ENCODE measurements around the gene DYRK1A.

DYRK1A gene

DNA sequence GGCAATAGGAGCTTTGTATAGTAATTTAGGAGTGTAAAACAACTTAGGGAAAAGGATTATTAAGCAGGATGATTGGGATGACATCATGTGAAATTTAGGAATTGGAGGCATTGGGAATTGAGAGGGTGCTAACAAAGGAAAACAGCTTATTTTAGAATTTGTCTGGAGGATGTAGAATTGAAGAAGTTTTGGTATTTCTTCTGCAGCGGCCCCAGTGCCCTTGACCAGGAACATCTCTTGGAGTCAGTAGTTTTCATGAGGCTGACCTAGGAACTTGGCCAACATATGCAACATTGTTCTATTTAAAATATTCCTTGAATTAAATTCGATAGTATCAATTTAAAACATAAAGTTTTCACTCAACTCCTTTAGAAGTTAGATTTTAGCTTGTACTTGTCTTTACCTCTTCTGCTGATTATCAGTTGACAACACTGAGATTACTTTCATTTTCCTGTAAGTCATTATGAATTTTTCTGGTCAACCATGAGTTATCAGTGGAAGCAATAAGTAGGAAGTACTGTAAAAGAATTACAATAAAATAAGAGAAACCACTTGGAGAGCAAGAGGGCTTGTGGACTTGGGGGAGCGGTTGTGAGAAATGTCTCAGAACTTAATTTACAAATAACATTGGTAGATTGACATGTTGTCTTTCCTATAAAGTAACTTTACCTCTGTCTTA lies 52.8 kb downstream of the DYRK1A start:
- DNase-seq (ENCODE audit: low read depth in 2 of 2): no peak

DNA sequence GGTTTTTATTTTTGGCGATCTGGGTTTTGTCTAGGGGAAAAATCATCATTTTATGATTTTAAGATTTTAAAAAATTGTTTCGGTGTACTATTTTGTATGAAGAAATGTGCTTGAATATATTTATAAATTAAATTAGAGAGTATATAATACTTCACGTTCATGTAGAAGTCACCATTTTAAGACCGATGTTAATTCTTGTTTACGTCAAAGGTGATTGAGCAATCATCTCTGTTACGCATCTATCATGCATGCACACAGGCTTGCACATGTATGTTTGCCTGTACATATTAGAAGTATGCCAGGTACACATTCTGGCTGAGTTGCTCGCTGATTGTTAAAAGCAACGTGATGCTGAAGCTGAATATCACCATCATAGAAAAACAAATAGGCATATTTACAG lies 54.7 kb downstream of the DYRK1A start:
- DNase-seq (ENCODE audit: low read depth in 2 of 2): no peak

DNA sequence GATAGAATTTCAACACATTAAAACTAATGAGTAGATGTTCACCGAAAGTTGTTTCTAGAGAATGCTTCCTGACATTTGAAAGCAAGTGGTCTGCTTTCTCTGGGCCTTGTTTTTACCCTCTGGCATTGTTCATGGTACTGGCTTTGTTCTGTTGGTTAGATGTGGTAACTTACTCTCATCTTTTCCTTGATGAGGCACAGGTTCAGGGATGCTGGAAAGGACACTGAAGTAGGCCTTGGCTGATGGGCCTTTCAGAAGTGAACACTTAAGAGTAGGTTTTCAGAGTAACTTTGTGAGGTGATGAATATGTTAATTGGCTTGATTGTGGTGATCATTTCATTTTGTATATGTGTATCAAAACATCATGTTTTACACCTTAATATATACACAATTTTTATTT lies 55.8 kb downstream of the DYRK1A start:
- no peak for DNase-seq (ENCODE audit: low read depth in 2 of 2)

DNA sequence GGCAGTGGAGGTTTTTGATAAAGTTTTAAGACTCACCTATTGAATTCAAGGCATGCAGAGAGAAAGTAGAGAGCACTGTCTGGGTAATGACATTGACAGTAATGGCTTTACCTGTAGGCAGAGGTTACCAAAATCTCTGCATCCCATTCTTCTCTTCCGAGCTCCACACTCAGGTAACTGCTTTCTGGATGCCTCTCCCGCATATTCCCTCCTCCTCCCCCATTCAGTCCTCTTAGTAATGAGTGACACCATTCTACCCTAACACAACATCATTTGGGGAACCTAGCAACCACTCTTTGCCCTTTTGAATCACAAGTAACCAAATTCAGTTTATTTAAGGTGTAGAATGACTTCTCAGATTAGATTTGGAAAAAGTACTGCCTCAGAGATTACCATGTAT lies 56.5 kb downstream of the DYRK1A start:
- no peak for DNase-seq (ENCODE audit: low read depth in 2 of 2)

- DNase-seq (ENCODE audit: low read depth in 2 of 2): no peak
These were observed 57.8 kb downstream of the DYRK1A start for GRCh38 chr21:37424396-37424795.

DNA sequence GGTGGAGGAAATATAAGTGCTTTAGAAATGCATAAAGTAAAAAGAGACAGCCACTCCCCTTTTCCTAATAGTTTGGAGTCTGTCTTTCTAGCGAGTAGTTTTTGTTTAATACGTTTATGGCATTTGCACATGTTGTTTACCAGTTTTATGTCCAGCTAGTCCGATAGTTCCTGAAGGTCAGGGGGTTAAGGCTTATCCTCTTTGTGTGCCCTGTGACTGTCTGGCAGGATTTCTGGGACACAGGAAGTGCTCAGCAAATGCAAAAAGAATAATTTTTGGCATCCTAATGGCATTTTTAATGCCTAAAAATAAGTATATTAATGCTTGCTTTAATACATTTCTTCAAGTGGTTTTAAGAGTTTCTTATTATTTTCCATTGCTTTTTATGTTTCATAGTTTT lies 58.4 kb downstream of the DYRK1A start:
- DNase-seq (ENCODE audit: low read depth in 2 of 2): no peak

DNA sequence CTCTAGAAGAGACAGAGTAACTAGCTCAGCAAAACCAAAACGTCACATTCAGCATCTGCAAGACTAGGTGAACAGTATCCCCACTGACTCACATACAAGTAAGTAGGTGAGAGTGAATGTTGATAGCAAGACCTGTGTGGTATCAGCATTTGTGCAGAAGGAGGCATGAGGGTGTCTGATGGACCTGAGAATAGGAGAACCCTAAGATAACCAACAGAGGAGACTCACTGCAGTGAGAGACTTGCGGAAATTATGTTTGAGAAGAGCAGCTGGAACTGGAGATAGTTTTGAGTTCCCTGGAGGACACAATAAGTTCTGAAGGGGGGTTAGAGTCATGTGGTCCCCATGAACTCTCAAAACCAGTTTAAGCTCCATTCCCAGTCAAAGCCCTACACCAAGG lies 59.1 kb downstream of the DYRK1A start:
- DNase-seq (ENCODE audit: low read depth in 2 of 2): no peak

DNA sequence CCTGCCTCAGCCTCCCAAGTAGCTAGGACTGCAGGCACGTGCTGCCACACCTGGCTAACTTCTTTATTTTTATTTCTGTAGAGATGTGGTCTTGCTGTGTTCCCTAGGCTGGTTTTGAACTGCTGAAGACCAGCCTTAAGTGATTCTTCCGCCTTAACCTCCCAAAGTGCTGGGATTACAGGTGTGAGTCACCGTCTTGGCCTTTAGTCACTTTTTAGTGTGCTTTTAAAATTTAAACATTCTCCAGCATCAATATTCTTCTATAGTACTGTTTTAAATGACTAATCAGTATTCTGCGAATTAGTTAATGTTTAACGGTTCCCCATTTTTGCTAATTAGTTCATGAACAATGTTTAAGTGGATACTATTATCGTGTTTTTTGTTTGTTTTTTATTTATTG lies 60.6 kb downstream of the DYRK1A start:
- DNase-seq (ENCODE audit: low read depth in 2 of 2): no peak

GRCh38 chr21:37429356-37429755 lies 62.8 kb downstream of the DYRK1A start:
- no peak for DNase-seq (ENCODE audit: low read depth in 2 of 2)

- no peak for DNase-seq (ENCODE audit: low read depth in 2 of 2)
These were observed 63.7 kb downstream of the DYRK1A start for GRCh38 chr21:37430184-37430821.

DNA sequence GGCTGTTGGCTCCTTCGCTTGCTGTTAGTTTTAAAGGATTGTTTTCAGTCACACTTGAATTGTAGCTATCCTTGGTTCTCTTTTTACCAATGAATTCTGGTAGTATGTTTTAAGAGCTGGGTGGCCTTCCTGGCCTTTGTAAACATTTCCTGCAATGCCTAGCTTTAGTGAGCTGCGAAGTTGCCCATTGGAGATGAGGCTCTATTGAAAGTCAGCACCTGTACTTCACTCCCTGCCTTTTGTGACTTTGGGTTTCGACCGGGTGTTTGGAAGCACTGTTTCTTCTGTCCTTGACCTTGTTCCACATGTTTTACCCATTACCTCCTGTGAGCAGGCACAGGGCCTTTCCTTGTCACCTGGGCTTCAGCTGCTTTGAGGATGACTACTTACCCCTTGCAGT lies 64.7 kb downstream of the DYRK1A start:
- no peak for DNase-seq (ENCODE audit: low read depth in 2 of 2)

GRCh38 chr21:37432710-37433455 lies 66.3 kb downstream of the DYRK1A start:
- no peak for DNase-seq (ENCODE audit: low read depth in 2 of 2)

DNA sequence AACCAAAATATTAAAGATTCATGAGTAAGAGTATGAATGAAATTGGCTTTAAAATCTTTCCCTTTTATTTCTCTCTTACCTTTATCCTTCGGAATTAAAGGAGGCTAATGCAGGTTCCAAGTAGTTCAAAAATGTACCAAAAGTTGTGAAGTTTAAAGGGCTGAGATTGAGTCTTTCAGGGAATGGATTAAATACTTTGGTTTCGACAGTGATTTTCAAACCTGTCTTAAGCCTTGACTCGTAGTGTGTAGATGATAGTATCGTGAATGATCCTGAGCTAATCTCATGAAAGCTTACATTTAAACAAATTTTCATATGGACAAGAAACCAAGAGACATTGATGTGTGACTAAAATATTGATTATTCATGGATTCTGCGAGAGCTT lies 66.9 kb downstream of the DYRK1A start:
- no peak for DNase-seq (ENCODE audit: low read depth in 2 of 2)

DNA sequence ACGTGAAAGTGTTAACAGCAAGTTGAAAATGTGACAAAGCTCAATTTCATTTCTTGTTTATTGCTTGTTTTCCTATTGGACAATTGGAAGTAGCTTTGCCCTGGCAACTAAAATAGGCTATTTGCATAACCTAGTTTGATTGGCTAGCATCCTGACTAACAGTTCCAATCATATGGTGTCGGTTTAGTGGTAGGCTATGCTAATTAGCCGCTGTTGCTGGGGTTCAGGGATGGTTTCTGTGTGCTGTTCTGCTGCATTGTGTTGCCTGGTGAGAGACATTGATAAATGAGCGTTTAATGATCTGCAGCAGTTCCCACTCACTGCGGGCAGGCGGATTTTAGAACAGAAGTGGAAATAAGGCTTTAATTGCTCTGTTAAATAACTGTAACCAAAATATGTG lies 68.5 kb downstream of the DYRK1A start:
- DNase-seq (ENCODE audit: low read depth in 2 of 2): peak in 1 of 2 donors; percentile 16

DNA sequence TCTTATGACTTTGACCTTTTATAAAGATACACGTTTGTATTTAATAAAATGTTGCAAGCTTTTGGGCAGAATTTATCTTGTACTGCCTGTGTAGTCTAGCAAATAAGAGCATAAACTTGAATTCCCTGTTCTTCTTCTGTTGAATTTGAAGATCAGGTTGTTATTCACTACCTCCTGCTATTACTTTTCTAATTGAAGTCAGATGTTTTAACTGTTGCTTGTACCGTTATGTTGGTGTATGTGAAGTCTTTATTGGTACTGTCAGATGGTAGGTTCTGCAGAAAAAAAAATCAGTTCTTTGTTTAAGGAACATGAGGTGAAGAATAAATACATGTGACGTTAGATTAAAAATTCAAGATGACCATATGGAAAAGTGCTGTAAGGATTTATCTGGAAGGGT lies 69.1 kb downstream of the DYRK1A start:
- no peak for DNase-seq (ENCODE audit: low read depth in 2 of 2)

DNA sequence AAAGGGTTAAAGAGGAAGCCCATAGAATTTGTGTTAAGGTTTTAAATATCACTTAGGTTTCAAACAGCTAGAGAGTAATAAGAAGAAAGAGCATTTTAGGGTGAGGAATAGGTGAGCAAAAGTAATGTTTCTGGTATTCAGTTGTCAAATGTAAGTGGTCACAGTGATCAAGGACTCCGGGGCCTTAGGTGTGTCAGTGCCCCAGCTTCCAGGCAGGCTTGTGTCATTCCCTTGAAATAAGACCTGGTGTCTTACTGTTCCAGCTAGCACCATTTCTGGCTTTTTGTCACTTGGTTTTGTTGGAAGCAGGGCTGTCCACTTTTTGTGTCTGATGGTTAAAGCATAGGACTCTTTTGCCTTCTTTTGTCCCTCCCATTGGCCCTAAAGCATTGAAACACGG lies 69.6 kb downstream of the DYRK1A start:
- no peak for DNase-seq (ENCODE audit: low read depth in 2 of 2)

DNA sequence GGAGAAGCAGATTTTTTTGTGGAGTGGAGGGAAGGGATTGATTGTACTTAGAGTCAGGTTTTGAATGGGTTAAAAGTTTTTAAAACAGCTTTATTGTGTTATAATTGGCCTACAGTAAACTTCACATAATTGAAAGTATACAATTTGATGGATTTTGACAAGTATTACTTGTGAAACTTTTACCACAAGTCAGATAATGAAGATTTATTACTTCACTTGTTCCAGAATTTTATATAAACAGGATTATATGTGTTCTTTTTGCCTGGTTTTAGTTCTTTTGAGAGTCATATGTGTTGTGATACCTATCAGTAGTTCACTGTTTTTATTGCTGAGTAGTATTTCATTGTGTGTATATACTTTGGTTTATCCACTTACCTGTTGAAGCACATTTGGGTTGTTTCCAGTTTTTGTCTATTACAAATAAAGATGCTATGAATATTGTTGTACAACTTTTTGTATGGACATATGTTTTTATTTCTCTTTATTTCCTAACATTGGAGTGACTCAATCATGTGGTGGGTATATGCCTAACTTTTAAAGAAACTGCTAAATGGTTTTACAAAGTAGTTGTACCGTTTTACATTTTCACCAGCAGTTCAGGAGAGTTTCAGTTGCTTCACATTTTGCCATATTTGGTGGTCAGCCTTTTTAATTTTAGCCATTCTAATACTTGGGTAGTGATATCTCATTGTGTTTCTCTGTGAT lies 71.0 kb downstream of the DYRK1A start:
- no peak for DNase-seq (ENCODE audit: low read depth in 2 of 2)

DNA sequence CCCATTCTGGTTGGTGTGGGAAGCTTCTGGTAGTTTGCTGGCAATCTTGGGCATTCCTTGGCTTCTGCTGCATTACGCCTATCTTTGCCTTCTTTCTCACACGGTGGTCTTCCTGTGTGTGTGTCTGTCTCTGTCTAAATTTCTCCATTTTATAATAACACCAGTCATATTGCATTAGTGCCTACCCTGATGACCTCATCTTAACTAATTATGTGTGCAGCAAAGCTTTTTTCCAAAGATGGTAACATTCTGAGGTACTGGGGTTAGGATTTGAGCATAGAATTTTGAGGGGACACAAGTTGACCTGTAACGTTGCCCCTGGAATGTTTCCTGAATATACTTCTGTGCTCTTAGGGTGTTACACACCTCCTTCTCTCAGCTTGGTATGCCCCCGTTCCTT lies 77.1 kb downstream of the DYRK1A start:
- no peak for DNase-seq (ENCODE audit: low read depth in 2 of 2)

DNA sequence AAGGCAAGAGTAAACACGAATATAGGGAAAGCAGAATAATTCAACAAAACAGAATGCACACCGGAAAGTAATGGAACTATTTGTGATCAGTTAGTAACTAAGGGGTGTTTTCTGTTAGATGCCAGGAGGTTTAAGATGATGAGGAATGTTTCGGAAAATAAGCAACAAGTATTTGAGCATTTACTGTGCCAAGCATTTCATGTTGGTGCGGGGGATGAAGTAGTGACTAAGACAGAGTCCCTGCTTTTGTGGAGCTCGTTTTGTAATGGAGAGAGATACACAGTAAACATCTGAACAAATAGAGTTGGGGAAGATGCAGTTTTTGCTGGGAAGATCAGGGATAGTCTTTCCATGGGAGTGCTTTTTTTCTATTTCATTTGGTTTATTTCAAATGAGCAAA lies 78.7 kb downstream of the DYRK1A start:
- no peak for DNase-seq (ENCODE audit: low read depth in 2 of 2)

DNA sequence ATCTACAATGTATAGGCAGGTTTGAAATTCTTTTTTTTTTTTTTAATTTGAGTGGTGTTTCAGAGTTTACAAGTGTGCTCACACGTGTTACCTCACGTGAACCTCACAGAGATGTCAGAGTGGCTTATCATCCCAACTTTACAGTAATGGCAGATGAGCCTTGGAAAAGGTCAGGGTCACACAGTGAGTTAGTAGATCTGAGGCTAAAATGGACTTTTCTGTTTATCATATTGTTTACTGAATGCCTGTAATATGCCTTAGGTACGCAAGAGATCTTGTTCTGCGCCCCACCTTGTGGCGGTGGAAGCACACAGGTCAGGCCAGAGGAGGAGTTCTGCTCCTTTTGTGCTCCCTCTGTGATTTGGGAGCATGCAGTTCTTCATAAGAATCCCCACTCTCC lies 80.0 kb downstream of the DYRK1A start:
- DNase-seq (ENCODE audit: low read depth in 2 of 2): no peak

DNA sequence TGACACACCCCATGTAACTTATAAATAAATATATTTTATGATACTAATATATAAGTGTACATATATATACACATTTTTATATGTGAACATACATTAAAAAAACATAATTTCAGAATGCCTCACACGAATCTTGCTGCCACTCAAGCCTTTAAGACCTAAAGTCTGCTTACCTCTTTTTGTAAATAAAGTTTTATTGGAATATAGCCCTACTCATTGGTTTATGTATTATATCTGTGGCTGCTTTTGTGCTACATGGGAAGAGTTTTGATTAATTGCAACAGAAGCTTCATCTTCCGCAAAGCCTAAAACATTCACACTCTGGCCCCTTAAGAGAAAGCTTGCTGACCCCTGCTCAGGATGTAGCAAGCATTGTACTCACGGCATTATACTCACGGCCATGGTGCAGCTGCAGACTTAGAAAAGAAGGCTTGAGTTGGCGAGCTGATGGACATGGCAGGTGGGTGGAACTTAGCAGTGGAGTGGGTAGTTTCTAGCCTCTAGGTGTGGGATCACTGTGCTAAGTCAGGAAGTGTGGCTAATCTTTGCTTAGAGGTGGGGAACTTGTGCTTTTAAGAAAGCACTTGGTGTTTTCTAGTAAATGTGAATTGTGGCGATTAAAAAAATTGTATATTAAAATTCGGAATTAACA lies 80.8 kb downstream of the DYRK1A start:
- no peak for DNase-seq (ENCODE audit: low read depth in 2 of 2)

DNA sequence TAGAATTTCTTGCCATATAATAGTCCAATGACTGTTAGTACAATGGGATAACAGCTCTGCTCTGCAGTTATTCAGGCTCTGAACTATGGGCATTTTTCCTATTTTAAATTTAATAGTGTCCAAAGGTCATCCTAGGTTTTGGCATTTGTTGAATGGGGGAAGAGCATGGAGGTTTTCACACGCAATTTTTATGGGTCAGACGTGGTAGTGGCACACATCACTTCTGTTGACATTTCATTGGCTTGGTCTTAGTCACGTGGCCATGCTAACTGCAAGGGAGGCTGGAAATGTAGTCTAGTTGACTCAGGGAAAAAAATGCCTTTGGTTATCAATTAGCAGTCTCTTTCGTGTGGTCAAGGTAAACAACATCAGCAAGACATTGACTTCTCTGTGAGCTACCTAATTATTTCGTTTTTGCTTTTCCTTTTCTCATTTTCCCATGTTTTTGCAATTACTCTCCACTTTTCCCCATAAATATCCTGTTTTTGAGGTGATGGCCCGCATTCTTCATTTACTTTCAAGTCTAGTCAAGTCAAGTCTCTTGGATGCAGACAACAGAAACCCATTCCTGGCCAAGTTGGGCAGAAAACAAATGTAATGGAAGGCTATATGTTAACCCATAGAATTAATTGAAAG lies 82.8 kb downstream of the DYRK1A start:
- no peak for DNase-seq (ENCODE audit: low read depth in 2 of 2)
